NB4 (cell line): ENCODE data around the gene TMPRSS6.

Experiments
- MYC ChIP-seq: IDR thresholded peaks from 2 replicates; pipeline ENCODE4 v1.6.1; 2011; ENCODE audit warnings: low read depth, low read length
- POLR2A ChIP-seq: IDR thresholded peaks from 2 replicates; pipeline ENCODE4 v1.6.1; 2011; ENCODE audit warnings: mild to moderate bottlenecking; ENCODE audit not compliant: insufficient read length; ENCODE audit errors: extremely low read depth
- TF ChIP-seq, protein P1 (sequence below): IDR thresholded peaks from one replicate; pipeline ENCODE4 v1.5.1; 2012; ENCODE audit warnings: low read depth, low read length
- TF ChIP-seq, protein P2 (sequence below): IDR thresholded peaks from 2 replicates; pipeline ENCODE4 v1.6.1; 2011; ENCODE audit warnings: low read depth, low read length

DNA sequence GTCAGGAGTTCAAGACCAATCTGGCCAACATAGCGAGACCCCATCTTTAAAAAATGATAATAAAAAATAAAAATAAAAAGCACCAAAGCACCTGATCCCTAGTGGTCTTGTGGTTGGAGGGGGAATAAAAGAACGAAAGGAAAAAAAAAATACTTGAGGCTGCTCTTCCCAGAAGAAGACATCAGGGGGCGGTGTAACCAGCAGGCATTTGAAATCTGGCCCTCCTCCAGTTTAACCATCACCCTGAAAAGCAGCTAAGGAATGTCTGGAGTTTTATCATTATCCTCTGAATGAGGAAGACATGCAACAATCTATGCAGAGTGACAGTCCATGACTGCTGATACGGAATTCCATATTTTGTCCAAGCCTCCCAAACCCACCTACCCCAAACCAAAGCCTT lies 63.6 kb downstream of the TMPRSS6 start:
- TF ChIP-seq, protein P1, sequence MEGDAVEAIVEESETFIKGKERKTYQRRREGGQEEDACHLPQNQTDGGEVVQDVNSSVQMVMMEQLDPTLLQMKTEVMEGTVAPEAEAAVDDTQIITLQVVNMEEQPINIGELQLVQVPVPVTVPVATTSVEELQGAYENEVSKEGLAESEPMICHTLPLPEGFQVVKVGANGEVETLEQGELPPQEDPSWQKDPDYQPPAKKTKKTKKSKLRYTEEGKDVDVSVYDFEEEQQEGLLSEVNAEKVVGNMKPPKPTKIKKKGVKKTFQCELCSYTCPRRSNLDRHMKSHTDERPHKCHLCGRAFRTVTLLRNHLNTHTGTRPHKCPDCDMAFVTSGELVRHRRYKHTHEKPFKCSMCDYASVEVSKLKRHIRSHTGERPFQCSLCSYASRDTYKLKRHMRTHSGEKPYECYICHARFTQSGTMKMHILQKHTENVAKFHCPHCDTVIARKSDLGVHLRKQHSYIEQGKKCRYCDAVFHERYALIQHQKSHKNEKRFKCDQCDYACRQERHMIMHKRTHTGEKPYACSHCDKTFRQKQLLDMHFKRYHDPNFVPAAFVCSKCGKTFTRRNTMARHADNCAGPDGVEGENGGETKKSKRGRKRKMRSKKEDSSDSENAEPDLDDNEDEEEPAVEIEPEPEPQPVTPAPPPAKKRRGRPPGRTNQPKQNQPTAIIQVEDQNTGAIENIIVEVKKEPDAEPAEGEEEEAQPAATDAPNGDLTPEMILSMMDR = peak; percentile 70
- TF ChIP-seq POLR2A (no peak), MYC (no peak)
- TF ChIP-seq, protein P2, sequence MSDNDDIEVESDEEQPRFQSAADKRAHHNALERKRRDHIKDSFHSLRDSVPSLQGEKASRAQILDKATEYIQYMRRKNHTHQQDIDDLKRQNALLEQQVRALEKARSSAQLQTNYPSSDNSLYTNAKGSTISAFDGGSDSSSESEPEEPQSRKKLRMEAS = no peak
